ENCODE results near the gene UNK.
A peak's percentile ranks its signal among the peaks of the same experiment; 100 is the strongest.
"Not testable (repeated sequence)": the region's sequence is repeated elsewhere in the genome, so short reads cannot be mapped to it uniquely, and the experiment has no call there.

The UNK gene

DNA sequence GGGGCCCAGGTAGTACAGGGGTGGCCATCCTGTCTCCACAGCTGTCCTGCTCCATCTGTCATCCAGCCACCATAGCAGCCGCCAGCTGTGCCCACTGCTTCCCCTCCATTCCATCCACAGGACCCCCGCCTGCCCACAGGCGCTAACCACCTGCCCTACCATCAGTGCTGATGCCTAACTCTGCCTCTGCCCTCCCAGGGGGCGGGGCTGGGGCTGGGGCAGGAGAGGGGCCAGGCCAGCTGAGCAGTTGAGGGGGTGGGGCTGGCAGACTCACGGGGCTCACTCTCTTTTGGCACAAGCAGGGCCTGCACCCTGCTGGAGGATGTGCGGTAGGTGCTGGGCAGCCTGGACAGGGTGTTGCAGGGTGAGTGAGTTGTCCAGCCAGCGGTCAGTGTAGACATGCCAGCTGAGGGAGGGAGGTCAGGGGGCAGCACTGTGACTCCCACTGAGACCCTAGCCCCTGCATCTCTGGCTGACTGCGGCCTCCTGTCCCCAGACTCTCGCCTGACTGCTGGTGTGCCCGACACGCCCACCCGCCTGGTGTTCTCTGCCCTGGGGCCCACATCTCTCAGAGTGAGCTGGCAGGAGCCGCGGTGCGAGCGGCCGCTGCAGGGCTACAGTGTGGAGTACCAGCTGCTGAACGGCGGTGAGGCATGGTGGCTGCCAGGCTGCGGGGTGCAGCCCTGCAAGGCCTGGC lies 29.3 kb upstream of the UNK start:
- no peak for DNase-seq (ENCODE audit: low read depth)

DNA sequence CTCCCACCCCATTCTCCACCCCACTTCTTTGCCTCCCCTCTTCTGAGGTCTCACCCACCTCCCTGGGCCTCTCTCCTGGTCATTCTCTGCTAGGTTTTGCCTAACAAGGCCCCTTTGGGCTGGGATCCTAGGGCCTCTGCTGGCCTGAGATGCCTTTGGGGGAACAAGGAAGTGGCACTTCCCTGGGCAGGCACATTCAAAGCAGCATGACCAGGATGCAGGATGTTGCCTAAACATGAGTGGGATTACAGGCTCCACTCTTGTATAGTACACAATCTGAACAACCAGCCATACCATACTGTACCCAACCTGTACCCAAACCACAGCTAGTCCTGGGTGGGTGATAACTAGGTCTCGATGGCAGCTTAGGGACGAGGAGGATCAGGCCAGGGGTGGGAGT lies 28.6 kb upstream of the UNK start:
- DNase-seq (ENCODE audit: low read depth) = no peak

DNA sequence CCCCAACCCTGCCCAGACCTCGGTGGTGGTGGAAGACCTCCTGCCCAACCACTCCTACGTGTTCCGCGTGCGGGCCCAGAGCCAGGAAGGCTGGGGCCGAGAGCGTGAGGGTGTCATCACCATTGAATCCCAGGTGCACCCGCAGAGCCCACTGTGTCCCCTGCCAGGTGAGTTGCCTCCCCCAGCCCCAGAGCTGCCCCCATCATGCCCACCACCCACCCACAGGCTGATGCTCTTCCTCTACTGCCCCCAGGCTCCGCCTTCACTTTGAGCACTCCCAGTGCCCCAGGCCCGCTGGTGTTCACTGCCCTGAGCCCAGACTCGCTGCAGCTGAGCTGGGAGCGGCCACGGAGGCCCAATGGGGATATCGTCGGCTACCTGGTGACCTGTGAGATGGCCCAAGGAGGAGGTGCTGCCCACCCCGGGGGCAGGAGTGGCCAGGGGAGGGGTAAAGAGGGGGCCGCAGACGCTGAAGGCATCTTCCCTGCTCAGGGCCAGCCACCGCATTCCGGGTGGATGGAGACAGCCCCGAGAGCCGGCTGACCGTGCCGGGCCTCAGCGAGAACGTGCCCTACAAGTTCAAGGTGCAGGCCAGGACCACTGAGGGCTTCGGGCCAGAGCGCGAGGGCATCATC lies 28.0 kb upstream of the UNK start:
- DNase-seq (ENCODE audit: low read depth) = no peak

DNA sequence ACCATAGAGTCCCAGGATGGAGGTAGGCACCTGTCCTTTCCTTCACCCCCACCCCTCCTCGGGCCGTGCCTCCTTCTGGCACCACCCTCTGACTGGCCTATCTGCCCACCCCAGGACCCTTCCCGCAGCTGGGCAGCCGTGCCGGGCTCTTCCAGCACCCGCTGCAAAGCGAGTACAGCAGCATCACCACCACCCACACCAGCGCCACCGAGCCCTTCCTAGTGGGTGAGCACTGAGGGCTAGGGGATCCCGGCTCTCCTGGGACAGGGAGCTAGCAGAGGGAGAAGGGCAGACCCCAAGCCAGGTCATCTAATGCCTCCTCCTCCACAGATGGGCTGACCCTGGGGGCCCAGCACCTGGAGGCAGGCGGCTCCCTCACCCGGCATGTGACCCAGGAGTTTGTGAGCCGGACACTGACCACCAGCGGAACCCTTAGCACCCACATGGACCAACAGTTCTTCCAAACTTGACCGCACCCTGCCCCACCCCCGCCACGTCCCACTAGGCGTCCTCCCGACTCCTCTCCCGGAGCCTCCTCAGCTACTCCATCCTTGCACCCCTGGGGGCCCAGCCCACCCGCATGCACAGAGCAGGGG lies 27.4 kb upstream of the UNK start:
- DNase-seq (ENCODE audit: low read depth) = no peak

GRCh38 chr17:75758131-75758905 lies 26.3 kb upstream of the UNK start:
- DNase-seq (ENCODE audit: low read depth) = no peak

DNA sequence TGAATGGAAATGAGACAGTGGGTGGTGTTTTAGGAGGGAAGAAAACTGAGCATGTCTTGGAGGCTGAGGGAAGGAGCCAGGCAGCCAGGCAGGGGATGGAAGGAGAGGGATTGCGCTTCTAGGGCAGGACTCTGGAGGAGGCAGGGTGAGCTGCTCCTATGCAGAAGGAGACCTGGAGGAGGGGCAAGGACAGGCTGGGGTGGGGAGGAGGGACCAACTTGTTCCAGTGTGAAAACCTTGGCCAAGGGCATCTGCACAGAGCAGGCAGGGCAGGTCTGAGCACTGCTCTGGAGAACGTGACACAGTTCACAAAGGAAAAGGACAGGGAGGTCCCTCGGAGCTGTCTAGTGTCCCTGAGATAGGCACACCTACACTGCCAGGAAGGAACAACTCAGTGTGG lies 25.1 kb upstream of the UNK start:
- no peak for DNase-seq (ENCODE audit: low read depth)

- DNase-seq (ENCODE audit: low read depth) = not testable (repeated sequence)
Measured at GRCh38 chr17:75759978-75760640, 24.5 kb upstream of the UNK start.

- DNase-seq (ENCODE audit: low read depth) = no peak
Measured at GRCh38 chr17:75762513-75763268, 21.9 kb upstream of the UNK start.

DNA sequence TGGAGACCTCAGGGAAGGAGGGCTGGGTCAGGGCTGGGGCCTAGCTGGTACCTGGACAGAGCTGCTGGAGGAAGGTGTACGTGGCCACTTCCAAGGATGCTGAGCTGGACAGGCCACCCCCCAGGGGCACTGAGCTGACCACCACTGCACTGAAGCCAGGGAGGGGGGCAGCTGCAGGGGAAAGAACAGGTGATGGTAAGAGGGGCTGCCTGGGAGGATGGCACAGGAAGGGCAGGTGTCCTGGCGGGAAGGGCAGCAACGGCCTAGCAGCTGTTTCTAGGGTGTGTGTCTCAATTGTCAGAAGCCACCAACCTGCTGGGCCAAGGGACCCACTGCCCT lies 21.4 kb upstream of the UNK start:
- DNase-seq (ENCODE audit: low read depth) = no peak

GRCh38 chr17:75763613-75764416 lies 20.8 kb upstream of the UNK start:
- no peak for DNase-seq (ENCODE audit: low read depth)

DNA sequence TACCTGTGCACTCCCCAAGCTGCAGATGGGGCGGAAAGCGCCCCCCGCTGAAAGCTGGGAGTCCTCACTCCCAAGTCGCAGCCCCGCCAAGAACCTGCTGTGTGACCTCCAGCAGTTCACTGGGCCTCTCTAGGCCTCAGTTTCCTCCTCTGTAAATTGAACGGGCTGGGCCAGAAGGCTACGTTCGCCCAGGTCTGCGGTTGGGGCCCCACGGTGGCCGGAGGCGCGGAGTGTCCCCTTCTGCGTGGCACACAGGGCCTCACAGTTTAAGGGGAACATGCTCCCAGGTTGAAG lies 20.2 kb upstream of the UNK start:
- DNase-seq (ENCODE audit: low read depth) = no peak

- DNase-seq (ENCODE audit: low read depth) = peak; percentile 25
Measured at GRCh38 chr17:75764711-75765421, 19.7 kb upstream of the UNK start, which contains the start of gene GALK1. Gene GALK1 (minus strand): TSS chr17:75765192. CDS start chr17:75765136, 56 bp downstream.

GRCh38 chr17:75765981-75766380 lies 18.6 kb upstream of the UNK start:
- DNase-seq (ENCODE audit: low read depth) = no peak

- no peak for DNase-seq (ENCODE audit: low read depth)
Measured at GRCh38 chr17:75767881-75768280, 16.7 kb upstream of the UNK start.

DNA sequence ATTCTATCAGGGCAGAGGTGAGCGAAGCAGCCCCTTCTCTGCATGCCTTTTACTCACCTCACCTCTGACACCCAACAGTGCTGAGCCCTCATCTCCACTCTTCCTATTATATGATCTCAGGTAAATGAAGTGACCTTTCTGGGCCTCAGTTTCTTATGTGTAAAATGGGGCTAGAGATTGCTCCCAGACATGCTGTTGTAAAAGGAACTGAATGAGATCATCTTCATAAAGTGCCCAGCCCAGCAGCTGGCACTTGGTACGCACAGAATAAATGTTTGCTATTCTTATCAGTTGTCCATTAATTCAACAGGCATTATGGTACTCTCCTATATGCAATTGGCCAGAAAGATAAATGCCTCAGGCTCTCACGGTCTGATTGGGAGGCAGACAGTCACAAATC lies 15.1 kb upstream of the UNK start:
- no peak for DNase-seq (ENCODE audit: low read depth)

DNA sequence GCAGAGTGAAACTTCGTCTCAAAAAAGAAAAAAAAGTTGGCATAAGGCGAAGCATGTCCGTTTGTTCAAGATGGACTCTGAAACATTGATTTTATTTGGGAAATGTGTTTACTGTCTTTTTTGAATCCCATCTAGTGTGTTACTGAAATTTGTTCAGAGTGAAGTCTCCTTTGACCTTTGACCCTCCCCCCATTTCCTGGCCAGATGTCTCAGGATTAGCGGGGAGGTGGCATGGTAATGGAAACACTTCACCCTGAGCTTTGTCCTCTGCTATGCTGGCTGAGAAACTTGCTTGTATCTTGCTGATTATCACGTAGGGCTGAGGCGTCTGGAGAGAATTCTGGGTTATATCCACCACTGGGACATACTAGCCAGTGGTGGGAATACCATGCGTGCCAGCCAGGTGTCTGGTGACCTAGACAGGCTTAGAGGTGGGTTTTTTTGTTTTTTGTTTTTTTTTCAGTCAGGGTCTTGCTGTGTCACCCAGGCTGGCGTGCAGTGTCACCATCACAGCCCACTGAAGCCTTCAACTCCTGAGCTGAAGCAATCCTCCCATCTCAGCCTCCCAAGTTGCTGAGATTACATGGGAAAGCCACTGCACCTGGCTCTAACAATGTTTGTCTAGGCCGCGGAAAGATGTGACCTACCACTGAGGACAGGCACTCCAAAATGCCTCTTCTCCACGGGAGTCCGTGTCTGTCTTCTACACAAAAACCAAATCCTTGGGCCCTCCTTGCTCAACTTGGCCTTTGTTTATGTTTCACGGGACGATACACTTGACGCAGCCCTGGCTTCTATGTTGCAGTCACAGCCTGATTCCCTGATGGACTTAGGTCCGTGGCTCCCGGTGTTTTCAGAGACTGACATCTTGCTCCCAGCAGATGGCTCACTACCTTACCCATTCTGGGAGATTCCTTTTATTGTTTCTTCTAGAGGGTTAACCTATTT lies 13.0 kb upstream of the UNK start:
- DNase-seq (ENCODE audit: low read depth) = no peak

DNA sequence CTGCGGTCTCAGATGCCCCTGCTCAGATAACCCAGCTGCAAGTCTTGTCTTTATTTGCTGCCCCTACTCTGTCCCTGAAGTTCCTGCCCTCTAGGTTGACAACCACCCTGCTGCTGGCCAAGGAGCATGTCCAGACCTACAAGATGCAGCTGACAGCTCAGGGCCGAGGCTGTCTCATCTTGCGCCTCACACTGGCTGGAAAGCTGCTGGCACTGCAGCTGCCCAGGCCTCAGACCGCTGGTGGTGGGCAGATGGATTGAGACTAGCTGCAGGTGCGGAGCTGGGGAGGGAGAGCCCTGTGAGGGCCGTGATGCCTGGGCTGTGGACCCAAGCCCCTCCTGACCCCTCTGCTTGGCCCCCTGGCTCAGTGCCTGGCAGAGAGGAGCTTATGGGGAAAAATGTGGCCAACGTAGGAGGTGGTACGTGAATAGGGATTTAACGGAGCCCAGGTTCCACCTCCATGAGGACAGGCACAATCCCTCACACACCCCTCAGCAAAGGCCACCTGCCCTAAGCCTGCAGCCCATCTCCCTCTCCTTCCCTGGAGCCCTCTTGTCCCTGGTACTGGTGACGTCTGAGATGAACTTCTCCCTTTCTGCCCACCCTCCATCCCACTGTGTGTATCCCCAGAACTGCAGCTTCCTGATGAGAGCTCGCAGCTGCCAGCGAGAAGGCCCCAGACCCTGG lies 11.3 kb upstream of the UNK start:
- no peak for DNase-seq (ENCODE audit: low read depth)

- DNase-seq (ENCODE audit: low read depth) = no peak
Measured at GRCh38 chr17:75773808-75774470, 10.7 kb upstream of the UNK start.

Measured in GM04504 (cell line).